NB4 (cell line): ENCODE data around the gene NPPA.

ENCODE experiments used
- MYC ChIP-seq: IDR thresholded peaks from 2 replicates; pipeline ENCODE4 v1.6.1; 2011; ENCODE audit warnings: low read depth, low read length
- POLR2A ChIP-seq: IDR thresholded peaks from 2 replicates; pipeline ENCODE4 v1.6.1; 2011; ENCODE audit warnings: mild to moderate bottlenecking; ENCODE audit not compliant: insufficient read length; ENCODE audit errors: extremely low read depth
- TF ChIP-seq, protein P1 (sequence below): IDR thresholded peaks from one replicate; pipeline ENCODE4 v1.5.1; 2012; ENCODE audit warnings: low read depth, low read length
- TF ChIP-seq, protein P2 (sequence below): IDR thresholded peaks from 2 replicates; pipeline ENCODE4 v1.6.1; 2011; ENCODE audit warnings: low read depth, low read length

- TF ChIP-seq, protein P1, sequence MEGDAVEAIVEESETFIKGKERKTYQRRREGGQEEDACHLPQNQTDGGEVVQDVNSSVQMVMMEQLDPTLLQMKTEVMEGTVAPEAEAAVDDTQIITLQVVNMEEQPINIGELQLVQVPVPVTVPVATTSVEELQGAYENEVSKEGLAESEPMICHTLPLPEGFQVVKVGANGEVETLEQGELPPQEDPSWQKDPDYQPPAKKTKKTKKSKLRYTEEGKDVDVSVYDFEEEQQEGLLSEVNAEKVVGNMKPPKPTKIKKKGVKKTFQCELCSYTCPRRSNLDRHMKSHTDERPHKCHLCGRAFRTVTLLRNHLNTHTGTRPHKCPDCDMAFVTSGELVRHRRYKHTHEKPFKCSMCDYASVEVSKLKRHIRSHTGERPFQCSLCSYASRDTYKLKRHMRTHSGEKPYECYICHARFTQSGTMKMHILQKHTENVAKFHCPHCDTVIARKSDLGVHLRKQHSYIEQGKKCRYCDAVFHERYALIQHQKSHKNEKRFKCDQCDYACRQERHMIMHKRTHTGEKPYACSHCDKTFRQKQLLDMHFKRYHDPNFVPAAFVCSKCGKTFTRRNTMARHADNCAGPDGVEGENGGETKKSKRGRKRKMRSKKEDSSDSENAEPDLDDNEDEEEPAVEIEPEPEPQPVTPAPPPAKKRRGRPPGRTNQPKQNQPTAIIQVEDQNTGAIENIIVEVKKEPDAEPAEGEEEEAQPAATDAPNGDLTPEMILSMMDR: no peak
- TF ChIP-seq POLR2A (no peak), MYC (no peak)
- TF ChIP-seq, protein P2, sequence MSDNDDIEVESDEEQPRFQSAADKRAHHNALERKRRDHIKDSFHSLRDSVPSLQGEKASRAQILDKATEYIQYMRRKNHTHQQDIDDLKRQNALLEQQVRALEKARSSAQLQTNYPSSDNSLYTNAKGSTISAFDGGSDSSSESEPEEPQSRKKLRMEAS: no peak
Measured at GRCh38 chr1:11826946-11827345, 20.6 kb downstream of the NPPA start.
